HepG2 (cell line): ENCODE data around the gene ZNF747. TPM values are rescaled to one million over a fixed set of nuclear protein-coding genes. Genes with fewer than 3 reads are reported as not detected.

ENCODE experiments used
- HNRNPUL1 ChIP-seq: fragments of 200-400 bp; formaldehyde crosslinking; IDR thresholded peaks from 2 replicates; pipeline ENCODE4 v1.6.1; 2017; ENCODE audit warnings: low read depth, mild to moderate bottlenecking, low read length, moderate library complexity
- MIER3 ChIP-seq: IDR thresholded peaks from 2 replicates; pipeline ENCODE4 v1.6.1; 2016; ENCODE audit warnings: missing compliant biosample characterization, borderline replicate concordance
- NR1H2 ChIP-seq: sonication (generic); formaldehyde crosslinking; IDR thresholded peaks from 2 replicates; pipeline ENCODE4 v1.8.1; 2022; ENCODE audit warnings: low read depth, missing genetic modification reagents, borderline replicate concordance
- ZNF337 ChIP-seq: sonication (generic); formaldehyde crosslinking; IDR thresholded peaks from 2 replicates; pipeline ENCODE4 v1.5.1; 2020; ENCODE audit warnings: missing genetic modification reagents, low read depth, mild to moderate bottlenecking, borderline replicate concordance
- ZNF549 ChIP-seq: sonication (generic); formaldehyde crosslinking; IDR thresholded peaks from 2 replicates; pipeline ENCODE4 v1.5.0; 2020; ENCODE audit warnings: missing genetic modification reagents
- ZNF777 ChIP-seq: sonication (generic); formaldehyde crosslinking; IDR thresholded peaks from 2 replicates; pipeline ENCODE4 v1.4.0; 2020; ENCODE audit warnings: missing genetic modification reagents
- polyA plus RNA-seq, 8 experiments: library from polyadenylated mRNA; depleted of rRNA in 3 of 8; stranded (reverse) in 7 of 8; unstranded in 1 of 8; fragments of >200 nt; fragmentation: Illumina TruSeq in 4 of 8; extraction: Trizol in 4 of 8; gene quantifications; 2 replicates each; pipeline versions ENCODE4 v1.2.1 to v1.2.3, GENCODE V29; 2011 to 2016; ENCODE audit warnings: low read depth in 4 of 8, missing spikeins in 1 of 8, mixed read lengths in 1 of 8; ENCODE audit not compliant: insufficient read depth in 1 of 8
- total RNA-seq, 5 experiments: library from RNA; depleted of rRNA; stranded (reverse); fragments of >200 nt; fragmentation: Illumina TruSeq; extraction: Trizol; gene quantifications; 2 replicates each; pipeline ENCODE4 v1.2.3, GENCODE V29; 2016; ENCODE audit warnings: low read depth in 1 of 5
- TF ChIP-seq, protein P1 (sequence below): sonication (generic); formaldehyde crosslinking; IDR thresholded peaks from 2 replicates; pipeline ENCODE4 v1.5.0; 2020; ENCODE audit warnings: mild to moderate bottlenecking, missing genetic modification reagents, borderline replicate concordance
- TF ChIP-seq, protein P2 (sequence below): sonication (generic); formaldehyde crosslinking; IDR thresholded peaks from 2 replicates; pipeline ENCODE4 v1.4.0; 2020; ENCODE audit warnings: low read depth, mild to moderate bottlenecking, missing genetic modification reagents
- TF ChIP-seq, protein P3 (sequence below): IDR thresholded peaks from 2 replicates; pipeline ENCODE4 v1.6.1; 2018; ENCODE audit warnings: missing genetic modification reagents, mild to moderate bottlenecking, missing compliant biosample characterization
- TF ChIP-seq, protein P4 (sequence below): IDR thresholded peaks from 2 replicates; pipeline ENCODE4 v1.4.0; 2020; ENCODE audit warnings: mild to moderate bottlenecking, missing genetic modification reagents
- TF ChIP-seq, protein P5 (sequence below): sonication (generic); formaldehyde crosslinking; IDR thresholded peaks from 2 replicates; pipeline ENCODE4 v1.5.1; 2020; ENCODE audit warnings: mild to moderate bottlenecking, missing genetic modification reagents

Gene ZNF747
- total and polyA plus RNA-seq, 2 of the 13 experiments (the other 11 are each of a cell fraction or from before 2014, with no cell fraction given), result 7.2 to 10.2 TPM

DNA sequence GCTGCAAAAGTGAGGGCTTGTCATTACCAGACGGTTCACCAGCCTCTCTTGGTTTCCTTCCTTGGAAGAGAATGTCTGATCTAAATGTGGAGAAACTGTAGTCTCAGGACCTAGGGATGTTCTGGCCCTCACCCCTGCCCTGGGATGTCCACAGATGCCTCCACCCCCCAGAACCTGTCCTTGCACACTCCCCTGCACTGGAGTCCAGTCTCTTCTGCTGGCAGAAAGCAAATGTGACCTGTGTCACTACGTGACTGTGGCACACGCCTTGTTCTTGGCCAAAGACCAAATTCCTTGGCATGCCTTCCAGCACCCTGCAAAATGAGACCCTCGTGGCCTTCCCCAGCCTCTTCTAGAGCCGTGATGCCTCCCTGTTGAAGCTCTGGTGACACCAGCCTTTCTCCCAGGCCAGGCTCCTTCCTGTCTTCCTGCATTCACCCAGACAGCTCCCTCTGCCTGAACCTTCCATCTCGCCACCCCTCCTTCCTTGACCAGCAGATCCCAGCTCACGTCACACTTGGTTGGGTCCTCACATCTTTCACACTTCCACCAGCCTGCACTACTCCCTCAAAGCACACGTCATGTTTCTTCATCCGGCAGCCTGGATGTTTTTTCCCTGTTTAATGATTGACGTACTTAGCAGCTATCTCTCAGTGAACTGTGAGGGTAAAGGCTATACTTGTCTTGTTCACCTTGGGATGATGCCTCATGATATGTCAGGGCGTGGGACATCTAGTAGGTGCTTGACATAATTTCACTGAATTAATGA lies 12.6 kb downstream of the ZNF747 start (continued):
- TF ChIP-seq, protein P1, sequence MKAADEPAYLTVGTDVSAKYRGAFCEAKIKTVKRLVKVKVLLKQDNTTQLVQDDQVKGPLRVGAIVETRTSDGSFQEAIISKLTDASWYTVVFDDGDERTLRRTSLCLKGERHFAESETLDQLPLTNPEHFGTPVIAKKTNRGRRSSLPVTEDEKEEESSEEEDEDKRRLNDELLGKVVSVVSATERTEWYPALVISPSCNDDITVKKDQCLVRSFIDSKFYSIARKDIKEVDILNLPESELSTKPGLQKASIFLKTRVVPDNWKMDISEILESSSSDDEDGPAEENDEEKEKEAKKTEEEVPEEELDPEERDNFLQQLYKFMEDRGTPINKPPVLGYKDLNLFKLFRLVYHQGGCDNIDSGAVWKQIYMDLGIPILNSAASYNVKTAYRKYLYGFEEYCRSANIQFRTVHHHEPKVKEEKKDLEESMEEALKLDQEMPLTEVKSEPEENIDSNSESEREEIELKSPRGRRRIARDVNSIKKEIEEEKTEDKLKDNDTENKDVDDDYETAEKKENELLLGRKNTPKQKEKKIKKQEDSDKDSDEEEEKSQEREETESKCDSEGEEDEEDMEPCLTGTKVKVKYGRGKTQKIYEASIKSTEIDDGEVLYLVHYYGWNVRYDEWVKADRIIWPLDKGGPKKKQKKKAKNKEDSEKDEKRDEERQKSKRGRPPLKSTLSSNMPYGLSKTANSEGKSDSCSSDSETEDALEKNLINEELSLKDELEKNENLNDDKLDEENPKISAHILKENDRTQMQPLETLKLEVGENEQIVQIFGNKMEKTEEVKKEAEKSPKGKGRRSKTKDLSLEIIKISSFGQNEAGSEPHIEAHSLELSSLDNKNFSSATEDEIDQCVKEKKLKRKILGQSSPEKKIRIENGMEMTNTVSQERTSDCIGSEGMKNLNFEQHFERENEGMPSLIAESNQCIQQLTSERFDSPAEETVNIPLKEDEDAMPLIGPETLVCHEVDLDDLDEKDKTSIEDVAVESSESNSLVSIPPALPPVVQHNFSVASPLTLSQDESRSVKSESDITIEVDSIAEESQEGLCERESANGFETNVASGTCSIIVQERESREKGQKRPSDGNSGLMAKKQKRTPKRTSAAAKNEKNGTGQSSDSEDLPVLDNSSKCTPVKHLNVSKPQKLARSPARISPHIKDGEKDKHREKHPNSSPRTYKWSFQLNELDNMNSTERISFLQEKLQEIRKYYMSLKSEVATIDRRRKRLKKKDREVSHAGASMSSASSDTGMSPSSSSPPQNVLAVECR, result peak; percentile 71; the same call in 1 of the 2 replicates
- TF ChIP-seq, protein P2, sequence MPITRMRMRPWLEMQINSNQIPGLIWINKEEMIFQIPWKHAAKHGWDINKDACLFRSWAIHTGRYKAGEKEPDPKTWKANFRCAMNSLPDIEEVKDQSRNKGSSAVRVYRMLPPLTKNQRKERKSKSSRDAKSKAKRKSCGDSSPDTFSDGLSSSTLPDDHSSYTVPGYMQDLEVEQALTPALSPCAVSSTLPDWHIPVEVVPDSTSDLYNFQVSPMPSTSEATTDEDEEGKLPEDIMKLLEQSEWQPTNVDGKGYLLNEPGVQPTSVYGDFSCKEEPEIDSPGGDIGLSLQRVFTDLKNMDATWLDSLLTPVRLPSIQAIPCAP (CRISPR knock-in tag), result 0 out of 2 replicates have a peak, but pooled peaks have one; percentile 29
- TF ChIP-seq MIER3 (CRISPR knock-in tag) (peak; percentile 61; the same call in 1 of the 2 replicates), ZNF549 (CRISPR knock-in tag) (no peak), ZNF337 (no peak; the same call in 1 of the 2 replicates), HNRNPUL1 (no peak), NR1H2 (CRISPR knock-in tag) (no peak), ZNF777 (CRISPR knock-in tag) (no peak)
- TF ChIP-seq, protein P3, sequence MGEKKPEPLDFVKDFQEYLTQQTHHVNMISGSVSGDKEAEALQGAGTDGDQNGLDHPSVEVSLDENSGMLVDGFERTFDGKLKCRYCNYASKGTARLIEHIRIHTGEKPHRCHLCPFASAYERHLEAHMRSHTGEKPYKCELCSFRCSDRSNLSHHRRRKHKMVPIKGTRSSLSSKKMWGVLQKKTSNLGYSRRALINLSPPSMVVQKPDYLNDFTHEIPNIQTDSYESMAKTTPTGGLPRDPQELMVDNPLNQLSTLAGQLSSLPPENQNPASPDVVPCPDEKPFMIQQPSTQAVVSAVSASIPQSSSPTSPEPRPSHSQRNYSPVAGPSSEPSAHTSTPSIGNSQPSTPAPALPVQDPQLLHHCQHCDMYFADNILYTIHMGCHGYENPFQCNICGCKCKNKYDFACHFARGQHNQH (CRISPR knock-in tag), result peak; percentile 68; the same call in 1 of the 2 replicates
- TF ChIP-seq, protein P4, sequence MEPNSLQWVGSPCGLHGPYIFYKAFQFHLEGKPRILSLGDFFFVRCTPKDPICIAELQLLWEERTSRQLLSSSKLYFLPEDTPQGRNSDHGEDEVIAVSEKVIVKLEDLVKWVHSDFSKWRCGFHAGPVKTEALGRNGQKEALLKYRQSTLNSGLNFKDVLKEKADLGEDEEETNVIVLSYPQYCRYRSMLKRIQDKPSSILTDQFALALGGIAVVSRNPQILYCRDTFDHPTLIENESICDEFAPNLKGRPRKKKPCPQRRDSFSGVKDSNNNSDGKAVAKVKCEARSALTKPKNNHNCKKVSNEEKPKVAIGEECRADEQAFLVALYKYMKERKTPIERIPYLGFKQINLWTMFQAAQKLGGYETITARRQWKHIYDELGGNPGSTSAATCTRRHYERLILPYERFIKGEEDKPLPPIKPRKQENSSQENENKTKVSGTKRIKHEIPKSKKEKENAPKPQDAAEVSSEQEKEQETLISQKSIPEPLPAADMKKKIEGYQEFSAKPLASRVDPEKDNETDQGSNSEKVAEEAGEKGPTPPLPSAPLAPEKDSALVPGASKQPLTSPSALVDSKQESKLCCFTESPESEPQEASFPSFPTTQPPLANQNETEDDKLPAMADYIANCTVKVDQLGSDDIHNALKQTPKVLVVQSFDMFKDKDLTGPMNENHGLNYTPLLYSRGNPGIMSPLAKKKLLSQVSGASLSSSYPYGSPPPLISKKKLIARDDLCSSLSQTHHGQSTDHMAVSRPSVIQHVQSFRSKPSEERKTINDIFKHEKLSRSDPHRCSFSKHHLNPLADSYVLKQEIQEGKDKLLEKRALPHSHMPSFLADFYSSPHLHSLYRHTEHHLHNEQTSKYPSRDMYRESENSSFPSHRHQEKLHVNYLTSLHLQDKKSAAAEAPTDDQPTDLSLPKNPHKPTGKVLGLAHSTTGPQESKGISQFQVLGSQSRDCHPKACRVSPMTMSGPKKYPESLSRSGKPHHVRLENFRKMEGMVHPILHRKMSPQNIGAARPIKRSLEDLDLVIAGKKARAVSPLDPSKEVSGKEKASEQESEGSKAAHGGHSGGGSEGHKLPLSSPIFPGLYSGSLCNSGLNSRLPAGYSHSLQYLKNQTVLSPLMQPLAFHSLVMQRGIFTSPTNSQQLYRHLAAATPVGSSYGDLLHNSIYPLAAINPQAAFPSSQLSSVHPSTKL (CRISPR knock-in tag), result 0 out of 2 replicates have a peak, but pooled peaks have one; percentile 24
- TF ChIP-seq, protein P5, sequence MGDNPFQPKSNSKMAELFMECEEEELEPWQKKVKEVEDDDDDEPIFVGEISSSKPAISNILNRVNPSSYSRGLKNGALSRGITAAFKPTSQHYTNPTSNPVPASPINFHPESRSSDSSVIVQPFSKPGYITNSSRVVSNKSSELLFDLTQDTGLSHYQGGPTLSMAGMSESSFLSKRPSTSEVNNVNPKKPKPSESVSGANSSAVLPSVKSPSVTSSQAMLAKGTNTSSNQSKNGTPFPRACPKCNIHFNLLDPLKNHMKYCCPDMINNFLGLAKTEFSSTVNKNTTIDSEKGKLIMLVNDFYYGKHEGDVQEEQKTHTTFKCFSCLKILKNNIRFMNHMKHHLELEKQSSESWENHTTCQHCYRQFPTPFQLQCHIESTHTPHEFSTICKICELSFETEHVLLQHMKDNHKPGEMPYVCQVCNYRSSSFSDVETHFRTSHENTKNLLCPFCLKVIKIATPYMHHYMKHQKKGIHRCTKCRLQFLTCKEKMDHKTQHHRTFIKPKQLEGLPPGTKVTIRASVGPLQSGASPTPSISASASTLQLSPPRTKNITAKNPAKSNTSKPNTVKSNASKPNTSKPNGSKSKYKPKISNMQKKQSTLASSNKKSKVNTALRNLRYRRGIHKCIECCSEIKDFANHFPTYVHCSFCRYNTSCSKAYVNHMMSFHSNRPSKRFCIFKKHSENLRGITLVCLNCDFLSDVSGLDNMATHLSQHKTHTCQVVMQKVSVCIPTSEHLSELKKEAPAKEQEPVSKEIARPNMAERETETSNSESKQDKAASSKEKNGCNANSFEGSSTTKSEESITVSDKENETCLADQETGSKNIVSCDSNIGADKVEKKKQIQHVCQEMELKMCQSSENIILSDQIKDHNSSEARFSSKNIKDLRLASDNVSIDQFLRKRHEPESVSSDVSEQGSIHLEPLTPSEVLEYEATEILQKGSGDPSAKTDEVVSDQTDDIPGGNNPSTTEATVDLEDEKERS (CRISPR knock-in tag), result no peak
